ENCODE data around the gene MDFIC.
"Not testable (repeated sequence)": the region's sequence is repeated elsewhere in the genome, so short reads cannot be mapped to it uniquely, and the experiment has no call there.

MDFIC gene, protein sequence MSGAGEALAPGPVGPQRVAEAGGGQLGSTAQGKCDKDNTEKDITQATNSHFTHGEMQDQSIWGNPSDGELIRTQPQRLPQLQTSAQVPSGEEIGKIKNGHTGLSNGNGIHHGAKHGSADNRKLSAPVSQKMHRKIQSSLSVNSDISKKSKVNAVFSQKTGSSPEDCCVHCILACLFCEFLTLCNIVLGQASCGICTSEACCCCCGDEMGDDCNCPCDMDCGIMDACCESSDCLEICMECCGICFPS

DNA sequence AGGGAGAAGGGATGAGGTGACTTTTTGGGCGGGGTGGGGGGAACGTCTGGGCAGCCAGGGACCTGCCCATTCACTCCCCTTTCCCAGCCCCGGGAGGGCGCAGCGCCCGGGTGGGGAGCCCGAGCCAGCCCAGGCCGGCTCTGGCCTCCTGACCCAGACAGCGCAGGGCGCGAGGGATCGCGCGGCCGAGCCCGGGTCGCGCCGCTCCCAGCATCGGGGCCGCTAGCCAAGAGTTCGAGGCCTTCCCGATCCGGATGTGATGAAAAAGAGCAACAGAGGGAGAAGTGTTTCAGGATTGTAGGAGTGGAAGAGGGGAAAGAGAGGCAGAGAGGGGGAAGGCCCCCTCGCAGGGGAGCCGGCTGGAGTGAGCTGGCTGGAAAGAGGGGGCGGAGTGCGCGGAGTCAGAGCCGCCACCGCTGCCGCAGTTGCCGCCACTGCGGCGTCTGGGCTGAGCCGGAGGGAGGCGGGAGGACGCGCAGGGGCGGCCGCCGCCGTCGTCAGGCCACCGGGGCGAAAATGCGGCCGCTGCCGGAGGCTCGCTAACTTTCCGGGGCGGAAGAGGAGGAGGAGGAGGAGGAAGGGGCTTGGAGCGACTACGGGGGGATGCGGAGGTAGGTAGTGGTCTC lies at the start of gene MDFIC:
Gene MDFIC (plus strand): TSS at position 69 of the 626 bp plus-strand sequence. CDS start 940 bp downstream, outside the sequence.
- no peak for DNase-seq

DNA sequence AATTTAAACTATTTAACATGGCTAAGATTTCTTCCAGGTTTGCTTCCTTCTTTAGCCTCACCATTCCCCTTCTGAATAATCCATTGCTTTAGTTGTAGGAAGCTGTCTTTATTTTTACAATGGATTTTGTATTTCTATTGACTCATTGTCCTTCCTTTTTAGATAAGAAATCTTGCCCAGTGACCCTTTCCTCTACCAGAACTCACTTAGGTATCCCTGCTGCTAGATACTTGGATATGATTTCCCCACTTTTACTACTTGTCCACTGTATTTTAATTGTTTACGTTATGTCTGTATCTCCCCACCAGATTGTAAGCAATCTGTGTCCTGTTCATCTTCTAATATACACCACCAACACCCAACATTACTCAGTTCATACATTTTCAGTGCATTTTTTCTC lies 47.7 kb upstream of the MDFIC start:
- no peak for DNase-seq

DNA sequence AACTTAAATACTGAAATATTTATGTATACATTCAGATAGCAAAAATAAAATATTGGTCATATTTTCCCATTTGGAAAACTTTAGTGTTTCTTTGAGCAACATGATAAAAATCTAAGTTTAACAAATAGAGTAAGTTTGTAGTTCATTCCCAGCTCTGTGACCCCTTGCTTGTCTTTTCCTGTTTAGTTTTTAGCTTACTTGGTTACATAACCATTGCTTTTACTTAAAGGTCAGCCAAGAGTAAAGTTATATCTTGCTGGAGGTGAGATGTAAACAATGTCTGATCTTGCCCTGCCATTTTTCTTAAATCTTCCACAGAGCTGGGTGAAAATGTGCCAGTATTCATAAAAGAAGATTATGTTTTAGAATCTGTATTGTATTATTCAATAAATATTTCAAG lies 46.7 kb upstream of the MDFIC start:
- no peak for DNase-seq

DNA sequence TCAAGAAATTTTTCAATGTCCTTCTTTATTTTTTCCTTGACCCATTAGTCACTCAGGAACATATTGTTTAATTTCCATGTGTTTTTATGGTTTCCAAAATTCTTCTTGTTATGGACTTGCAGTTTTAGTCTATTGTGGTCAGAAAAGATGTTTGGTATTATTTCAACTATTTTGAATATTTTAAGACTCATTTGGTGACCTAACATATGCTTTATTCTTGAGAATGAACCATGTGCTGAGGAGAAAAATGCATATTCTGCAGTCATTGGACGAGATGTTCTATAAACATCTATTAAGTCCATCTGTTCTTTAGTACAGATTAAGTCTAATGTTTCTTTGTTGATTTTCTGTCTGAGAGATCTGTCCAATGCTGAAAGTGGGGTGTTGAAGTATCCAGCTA lies 42.3 kb upstream of the MDFIC start:
- DNase-seq: no peak

DNA sequence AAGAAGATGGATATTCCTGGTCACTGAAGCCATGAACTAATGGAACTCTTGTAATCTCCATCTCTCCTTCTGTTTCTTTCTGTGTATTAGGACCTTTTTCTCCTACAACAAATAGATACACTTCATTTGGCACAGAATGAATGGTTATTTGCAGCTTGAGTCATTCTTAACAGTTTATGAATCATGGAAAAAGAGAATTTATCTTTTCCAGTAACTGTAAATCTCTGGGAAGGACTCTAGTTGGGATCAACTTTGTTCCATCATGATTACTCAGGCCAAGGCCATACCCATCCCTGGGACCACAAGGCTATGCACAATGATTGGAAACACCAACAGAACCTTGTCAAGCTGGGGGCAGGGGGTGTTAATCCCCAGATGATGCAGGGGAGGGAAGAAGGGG lies 36.1 kb upstream of the MDFIC start:
- DNase-seq: no peak

DNA sequence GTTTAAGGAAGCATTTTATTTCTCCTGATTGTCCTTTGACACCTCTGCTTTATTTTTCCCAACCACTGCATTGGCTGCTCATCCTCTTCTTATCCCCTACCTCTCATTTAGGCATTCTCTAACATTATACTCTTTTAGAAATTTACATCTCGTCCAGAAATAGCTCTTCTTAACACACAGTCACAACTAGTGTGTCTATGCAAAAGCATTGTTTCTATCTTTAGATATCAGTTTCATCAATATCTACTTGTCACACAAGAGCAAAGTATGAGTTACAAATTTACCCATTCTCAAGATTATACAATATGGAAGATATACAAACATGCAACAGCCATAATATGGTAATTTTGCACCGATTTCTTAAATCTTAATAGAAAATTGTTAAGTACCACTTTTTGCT lies 35.7 kb upstream of the MDFIC start:
- no peak for DNase-seq

DNA sequence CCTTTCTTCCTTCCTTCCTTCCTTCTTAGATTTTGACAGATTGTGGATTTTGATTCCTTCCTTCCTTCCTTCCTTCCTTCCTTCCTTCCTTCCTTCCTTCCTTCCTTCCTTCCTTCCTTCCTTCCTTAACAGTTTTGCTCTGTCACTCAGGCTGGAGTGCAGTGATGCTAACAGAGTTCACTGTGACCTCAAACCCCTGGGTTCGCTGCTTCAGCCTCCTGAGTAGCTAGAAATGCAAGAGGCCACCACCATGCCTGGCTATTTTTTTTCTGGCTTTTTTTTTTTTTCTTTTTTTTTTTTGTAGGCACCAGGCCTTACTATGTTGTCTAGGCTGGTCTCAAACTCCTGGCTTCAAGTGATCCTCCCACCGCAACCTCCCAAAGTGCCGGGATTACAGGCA lies 32.8 kb upstream of the MDFIC start:
- not testable (repeated sequence) for DNase-seq

DNA sequence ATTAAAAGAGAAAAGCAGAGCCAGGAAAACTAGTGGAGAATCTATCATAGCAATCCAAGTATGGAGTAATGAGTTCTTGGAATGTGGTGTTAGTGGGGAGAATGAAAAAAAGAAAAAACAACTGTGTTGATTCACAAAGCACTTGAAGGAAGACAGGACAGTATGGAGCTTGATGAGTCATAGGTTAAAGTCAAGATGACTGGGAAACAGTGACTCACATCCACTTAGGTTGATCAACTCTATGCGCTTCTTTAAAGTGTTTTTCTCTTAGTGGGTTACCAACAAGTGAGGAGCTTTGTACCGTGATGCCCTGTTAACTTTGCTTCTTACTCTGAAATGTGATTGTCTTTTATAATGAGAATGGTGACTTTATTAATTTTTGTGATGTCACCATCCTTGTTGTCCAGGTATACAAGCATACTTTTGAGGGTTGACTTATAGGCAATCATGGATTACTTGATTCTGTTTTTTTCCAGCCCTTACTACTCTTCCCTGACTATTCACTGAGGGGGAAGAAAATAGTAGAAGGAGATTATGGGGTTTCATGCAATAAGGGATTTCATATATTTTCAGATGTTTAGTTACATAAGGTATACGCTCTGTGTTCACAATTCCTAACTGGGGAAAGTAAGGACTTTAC lies 32.1 kb upstream of the MDFIC start:
- no peak for DNase-seq

DNA sequence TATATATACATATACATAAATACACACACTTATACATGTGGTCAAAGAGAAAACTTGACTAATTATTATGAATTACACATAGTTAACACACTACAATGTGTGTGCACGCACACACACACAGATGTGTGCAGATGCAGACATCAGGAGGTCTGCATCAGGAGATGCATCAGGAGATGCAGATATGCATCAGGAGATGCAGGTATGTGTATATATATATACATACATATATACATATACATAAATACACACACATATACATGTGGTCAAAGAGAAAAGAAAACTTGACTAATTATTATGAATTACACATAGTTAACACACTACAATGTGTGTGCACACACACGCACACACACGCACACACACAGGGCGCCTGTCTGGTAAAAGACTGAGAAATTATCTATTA lies 31.3 kb upstream of the MDFIC start:
- DNase-seq: no peak

DNA sequence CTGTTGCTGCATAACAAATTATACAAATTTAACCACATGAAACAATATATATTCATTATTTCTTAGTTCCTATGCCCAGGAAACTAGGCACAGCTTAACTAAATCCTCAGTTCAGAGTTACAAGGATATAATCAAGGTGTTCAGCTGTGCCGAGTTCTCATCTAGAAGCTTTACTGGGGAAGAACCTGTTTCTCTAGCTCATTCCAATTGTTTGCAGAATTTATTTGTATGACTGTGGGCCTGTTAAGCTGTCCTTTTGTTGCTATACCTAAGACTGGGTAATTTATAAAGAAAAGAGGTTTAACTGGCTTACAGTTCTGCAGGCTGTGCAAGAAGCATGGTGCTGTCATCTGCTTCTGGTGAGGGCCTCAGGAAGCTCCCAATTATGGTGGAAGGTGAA lies 21.8 kb upstream of the MDFIC start:
- DNase-seq: no peak

DNA sequence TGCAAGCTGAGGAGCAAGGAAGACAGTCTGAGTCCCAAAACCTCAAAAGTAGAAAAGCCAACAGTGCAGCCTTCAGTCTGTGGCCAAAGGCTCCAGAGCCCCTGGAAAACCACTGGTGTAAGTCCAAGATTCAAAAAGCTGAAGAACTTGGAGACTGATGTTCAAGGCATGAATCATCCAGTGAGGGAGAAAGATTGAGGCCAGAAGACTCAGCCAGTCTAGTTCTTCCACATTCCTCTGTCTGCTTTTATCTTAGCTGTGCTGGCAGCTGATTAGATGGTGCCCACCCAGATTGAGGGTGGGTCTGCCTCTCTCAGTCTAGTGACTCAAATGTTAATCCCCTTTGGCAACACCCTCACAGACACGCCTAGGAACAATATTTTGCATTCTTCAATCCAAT lies 20.1 kb upstream of the MDFIC start:
- no peak for DNase-seq

DNA sequence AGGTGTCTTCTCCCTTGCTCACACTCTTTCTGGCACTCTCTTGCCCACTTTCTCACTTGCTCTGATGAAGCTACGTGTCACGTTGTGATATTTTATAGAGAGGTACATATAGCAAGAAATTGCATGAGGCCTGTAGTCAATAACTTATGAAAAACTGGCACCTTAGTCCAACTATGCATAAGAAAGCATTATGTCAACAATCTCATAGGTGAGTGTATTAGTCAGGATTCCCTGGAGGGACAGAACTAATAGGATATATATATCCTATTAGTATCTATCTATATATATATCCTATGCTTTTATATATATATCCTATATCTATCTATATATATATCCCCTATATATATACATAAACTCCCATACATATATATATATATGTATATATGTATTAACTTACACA lies 18.8 kb upstream of the MDFIC start:
- DNase-seq: no peak

DNA sequence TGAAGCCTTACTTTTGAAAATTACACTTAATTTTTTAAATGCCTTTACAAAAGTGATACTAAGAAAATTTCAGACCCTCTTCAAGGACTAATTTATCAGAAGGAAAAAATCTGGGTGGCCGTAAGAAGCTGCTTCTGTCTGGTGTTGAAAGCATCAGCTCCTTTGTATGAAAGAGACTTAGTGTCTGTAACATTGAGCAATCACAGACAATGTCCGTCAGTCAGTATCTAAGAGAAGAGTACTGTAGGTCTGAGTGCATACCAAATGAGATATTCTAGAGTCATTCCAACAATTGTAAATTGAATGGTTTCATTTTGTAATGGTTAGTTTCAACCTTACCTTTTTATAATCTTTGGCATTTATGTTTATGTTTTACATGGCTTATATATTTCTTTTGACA lies 11.1 kb upstream of the MDFIC start:
- DNase-seq: no peak

DNA sequence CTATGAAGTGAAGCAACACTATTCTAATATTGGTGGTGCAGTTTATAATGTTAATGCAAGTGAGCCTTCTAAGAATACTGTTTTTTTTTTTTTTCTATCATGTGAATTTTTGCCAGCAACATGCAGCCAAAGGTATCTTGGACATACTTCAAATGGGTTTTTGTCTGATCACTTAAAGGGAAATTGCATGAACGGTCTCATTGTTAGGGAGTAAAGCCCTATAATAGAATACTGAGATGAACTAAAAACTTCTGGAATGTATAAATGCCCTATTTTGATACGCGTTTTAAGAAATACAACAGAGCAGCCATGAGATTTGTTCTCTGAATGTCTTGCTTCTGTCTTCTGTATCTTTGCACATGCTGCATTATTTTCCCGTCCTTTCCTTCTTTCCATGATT lies 10.5 kb upstream of the MDFIC start:
- no peak for DNase-seq

DNA sequence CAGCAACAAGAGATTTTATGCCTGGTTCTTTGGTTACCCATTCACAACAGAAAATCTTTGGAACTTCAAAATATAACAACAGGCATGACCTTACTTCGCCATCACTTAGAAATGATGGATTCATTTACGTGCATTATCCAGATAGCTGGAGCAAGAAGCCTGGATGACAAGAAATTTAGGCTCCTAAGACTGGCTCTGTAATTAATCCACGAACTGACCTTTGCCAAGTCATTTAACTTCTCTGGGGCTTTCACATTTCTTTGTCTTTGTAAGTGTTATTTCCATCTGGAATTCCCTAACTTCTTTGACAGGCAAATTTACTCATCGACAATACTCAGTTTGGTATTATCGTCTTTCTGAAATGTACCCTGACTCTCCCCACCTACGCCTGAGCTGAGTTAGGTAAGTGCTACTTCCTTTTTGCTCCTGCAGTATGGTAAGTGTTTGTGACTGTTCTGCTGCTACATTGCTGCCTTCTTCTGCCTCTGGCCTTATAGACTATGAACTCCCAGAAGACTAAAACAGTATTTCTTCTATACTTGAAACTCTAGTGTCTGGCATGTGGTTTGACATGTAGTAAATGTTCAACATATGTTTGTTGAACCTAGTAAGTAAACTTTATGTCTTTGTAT lies 5.5 kb upstream of the MDFIC start:
- no peak for DNase-seq

DNA sequence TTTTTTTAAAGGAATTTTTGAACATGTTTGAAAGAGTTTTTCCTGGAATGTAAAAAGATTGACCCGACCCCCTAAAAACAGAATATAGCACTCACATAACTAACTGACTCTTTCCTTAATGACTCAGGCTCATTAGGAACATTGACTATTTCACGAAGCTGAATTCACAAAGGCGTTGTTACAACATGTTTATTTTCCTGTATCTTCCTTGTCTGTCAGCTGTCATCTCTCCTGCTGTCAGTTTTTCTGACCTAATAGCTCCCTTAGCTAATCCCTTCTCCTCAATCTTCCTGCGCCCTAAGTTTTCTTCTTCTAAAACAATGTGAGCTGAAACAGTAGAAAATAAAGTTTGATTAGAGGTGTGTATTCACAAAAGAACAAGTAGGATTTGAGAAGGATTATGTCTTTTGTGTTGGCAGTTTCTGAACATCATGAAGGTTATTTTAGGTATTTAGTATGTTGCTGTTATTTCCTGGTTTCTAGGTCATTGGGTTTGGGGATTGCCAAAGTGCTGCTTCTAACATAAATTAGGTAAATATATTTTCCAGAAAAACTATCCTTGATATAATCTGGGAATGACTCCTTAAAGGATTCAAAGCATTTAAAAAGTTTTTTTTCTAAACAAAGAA lies 4.6 kb upstream of the MDFIC start:
- DNase-seq: no peak

DNA sequence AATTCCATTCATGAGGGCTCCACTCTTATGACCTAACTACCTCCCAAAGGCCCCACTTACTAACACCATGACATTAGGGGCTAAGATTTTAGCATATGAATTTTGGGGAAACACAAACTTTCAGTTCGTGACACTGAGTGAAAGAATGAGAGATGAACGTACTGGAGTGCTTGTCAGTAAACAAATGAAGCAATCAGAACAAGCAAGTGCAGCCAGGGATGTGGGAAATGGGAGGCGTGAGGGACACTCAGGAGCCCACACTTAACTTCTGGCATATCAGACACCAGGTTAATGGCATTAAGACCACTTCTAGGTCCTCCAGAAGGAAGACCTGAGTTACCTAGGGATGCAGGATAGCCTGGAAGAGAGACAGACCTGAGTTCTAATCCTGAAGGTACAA lies 2.3 kb upstream of the MDFIC start:
- DNase-seq: no peak

DNA sequence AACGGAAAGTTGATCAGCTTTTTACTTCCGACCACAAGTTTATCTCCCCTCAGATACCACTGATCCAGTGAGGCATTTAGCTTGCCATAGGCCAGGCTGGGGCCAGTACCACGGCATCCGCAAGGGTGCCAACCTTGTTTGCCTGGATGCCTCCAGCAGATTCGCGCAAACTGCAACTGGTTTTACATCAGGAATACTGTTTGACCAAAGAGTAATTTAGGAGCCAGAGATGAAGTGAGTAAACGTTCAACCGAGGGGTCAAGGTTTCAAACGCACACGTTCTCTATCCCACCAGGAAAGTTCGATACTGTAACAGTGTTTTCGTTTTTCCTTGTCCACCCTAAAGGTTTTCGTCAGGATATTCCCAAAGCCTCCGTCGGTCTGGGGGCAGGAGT lies 266 bp upstream of the MDFIC start:
- no peak for DNase-seq

DNA sequence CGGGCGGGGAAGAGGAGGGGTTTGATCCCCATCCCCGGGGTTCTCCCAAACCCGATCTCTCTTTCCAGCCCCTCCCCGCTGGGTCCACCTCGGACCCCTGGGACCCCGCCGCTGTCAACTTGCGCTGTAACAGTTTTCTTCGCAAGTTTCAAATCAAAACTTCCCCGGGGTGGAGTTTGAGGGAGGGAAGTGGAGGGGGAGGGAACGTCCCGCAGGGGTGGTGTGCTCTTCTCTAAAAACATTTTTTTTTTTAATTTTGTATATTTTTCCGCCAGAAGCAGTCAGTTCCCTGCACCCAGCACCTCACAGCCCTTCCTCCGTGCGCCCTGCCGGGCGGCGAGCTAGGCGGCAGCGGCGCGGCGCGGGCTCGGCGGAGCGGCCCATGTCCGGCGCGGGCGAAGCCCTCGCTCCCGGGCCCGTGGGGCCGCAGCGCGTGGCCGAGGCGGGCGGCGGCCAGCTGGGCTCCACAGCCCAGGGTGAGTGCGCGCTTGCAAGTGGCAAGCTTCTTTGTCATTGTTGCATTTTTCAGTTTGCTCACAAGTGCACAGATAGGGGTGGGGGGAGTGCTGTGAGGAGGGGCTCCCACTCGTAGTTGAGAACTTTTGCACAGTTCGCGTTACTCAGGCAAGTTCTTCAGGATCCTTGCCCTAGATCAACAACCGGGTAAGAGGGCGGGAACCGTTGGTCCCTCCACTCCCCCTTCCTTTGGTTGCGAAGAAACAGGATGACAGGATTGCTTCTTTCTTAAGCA lies 933 bp downstream of the MDFIC start:
- DNase-seq: peak; percentile 61

DNA sequence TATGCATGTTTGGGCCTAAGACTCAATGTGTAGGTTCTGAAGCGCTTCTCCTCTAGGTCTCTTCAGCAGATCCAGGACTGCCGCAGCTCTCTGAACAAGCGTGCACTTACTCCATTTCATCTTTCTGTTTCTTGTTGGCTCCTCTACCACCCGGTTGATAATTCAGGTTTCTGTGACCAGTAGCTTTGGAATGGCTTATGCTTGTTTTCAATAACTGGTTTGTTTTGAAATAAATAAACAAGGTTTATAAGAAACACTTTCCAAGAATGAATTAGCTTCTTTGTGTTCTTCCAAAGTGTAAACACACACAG lies 1.5 kb downstream of the MDFIC start:
- DNase-seq: no peak

DNA sequence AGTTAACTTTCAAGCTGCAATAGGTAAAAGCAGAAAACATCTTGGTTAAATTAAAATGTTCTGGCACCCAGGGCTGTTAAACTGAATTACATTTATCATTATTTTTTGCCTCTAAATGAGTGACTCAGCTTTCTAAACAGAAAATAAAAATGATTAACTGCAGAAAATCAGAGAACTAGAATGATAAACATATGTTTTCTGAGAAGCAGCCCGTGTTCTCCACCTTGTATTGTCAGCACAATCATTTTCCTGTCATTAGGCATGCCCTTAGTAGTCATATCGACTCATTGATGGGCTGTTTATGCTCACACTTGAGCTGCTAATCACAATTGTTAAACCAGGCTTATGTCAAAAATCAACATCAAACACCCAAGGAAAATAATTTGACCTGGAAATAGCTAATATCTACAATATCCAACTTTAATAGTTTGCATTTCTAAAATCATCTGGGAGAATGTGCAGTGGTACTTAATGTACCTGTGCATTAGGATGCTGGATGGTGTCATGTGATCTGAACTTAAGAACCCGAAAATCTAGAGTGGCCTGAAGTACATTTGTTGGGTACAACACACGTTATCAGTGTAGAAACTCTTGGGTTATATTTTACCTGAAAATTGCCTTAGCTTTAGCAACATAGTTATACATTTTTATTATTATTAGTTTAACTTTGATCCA lies 2.3 kb downstream of the MDFIC start:
- no peak for DNase-seq

DNA sequence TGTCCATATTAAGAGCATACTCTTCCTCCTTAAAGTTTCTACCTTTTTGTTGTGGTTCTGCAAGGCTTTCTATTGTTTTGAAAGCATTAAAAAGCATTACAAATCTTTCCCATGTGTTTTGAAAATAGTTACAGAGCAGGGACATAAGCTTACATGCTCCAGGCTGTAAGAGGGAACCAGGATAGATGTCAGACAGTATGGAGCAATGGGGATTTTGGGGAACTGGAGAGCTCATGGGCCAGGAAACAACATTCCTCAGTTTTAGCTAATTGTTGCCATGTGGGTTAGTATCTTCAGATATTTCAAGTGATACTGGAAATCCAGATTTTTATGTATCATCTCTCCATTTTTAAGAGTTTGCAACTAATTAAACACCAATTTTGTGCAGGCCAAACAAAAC lies 3.5 kb downstream of the MDFIC start:
- no peak for DNase-seq

DNA sequence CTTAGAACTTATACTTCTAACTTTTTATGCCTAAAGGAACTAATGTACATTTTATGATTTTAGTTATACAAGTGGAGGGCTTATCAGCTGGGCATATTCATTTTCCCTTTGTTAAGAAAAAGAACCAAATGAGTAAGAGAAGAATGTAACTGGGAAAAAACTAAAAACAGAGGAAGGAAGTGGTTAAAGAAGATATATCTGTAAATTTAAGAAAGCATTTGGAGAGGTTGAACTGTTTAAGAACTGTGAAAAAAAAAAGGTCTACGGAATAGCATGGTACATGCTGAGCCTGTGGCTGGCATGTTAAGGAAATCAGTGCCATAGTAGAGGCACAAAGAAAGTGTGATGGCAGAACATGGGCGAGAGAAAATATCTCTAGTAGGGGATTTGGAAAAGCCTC lies 6.2 kb downstream of the MDFIC start:
- DNase-seq: no peak

Measured in KG1 (cell line).